ENCODE results near the gene CACNA1C.

The CACNA1C gene

DNA sequence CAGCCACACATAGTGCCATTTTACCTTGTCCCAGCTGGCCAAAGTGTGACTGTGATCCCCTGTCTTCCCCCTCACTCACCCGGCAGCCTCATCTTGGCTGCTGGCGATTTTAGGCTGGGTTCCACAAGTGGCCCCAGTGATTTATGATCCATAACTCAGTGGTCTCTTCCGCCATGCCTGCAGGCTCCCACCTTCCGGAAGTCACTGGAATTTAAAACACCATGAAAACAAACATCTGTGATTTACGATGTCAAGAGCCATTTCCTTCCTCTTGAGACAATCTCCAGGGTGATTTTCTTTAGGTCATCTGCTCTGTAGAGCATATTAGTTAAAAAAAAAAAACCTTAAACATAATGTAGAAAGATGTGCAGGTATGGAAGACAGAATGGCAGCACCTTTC is 282.3 kb downstream of the CACNA1C start:
- no peak for DNase-seq (ENCODE audit: extremely low read depth in 1 of 2, low read depth in 1 of 2)

- DNase-seq (ENCODE audit: extremely low read depth in 1 of 2, low read depth in 1 of 2): no peak
Measured at GRCh38 chr12:2335513-2335912, 282.7 kb downstream of the CACNA1C start.

- no peak for DNase-seq (ENCODE audit: extremely low read depth in 1 of 2, low read depth in 1 of 2)
Measured at GRCh38 chr12:2335916-2336315, 283.1 kb downstream of the CACNA1C start.

GRCh38 chr12:2336409-2336829 is 283.6 kb downstream of the CACNA1C start:
- DNase-seq (ENCODE audit: extremely low read depth in 1 of 2, low read depth in 1 of 2): no peak

DNA sequence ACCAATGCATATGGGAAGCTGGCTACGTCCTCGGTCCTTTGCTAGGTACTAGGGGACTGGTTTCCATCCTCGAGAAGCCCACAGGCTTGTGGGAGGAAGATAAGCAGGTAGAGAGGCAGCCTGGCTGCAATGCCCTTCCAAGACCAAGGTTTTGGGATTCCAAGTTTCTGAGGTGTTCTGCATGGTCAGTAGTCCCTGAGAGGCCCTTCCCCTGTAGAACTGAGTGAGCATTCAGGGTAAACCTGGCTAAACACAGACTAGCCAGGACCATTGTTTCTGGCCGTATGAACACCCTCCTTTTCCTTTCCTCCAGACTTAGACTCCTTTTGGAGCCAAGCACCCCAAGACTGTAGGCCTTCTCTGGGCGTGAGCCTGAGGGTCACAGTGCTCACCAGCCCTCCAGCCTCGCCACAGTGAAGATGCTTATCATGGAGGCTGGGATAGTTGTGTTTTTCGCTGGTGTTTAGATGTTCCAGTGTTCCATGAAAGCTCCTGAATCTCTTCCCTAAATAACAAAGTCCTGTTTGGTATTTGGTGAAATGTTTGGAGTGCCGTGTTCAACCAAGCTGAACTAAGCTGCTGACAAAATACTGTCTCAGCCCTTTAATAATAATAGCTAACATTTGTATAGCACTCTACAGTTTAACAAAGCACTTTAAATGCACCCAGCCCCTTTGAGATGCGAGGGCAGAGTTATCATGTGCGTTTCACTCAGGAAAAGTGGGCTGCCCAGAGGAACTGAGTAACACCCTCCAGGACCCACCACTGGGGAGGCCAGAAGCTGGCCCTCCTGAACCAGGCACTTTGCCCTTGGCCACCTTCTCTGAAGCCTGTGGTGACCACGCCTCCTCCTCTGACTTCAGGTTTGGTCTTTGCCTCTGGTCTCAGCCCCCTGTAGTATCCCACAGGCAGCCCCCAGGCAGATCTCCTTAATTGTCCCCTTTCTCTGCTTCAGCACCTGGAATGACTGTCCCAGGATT is 284.5 kb downstream of the CACNA1C start:
- no peak for DNase-seq (ENCODE audit: extremely low read depth in 1 of 2, low read depth in 1 of 2)

GRCh38 chr12:2338381-2338780 is 285.6 kb downstream of the CACNA1C start:
- no peak for DNase-seq (ENCODE audit: extremely low read depth in 1 of 2, low read depth in 1 of 2)

DNA sequence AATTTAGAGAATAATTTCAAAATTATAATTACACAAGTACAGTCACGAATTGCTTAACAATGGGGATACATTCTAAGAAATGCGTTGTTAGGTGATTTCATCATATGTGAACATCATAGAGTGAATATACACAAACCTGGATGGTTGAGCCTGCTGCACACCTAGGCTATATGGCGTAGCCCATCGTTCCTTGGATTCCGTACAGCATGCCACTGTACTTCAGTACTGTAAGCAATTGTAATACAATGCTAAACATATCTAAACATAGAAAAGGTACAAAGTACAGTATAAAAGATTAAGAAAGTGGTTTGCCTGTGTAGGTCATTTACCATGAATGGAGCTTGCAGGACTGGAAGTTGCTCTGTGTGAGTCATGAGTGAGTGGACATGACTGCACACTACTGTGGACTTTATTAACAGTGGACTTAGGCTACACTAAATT is 286.2 kb downstream of the CACNA1C start:
- no peak for DNase-seq (ENCODE audit: extremely low read depth in 1 of 2, low read depth in 1 of 2)

DNA sequence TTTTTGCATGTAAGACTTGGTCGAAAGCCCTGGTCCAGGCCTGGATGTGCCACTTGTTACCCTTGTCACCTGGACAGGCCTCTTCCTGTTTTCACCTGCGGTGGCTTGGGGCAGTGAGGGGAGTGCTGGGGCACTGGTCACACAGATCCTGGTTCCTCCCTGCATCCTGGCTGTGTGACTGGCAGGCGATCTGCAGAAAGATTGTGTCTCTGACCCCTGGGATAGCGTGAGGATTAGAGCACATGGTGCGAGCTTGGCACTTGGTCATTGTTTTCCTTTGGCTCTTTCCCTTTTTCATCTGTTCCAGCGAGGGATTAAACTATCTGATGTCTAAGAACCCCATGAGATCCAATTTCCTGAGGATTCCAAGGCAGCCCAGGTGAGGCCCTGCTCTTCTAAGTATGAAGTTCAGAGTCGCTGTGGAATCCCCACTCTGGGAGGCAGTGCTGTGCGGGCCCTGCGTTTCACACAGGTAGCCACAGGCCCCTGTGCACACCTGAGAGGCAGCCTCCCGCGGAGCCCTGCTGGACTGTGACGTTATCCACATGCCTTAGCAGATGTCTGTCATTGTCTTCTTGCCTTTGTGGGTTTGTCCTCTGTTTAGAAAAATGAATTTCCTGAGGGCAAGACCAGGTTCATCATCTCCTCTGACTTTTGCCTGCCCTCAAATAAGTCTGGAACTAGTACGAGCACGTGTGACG is 288.4 kb downstream of the CACNA1C start:
- no peak for DNase-seq (ENCODE audit: extremely low read depth in 1 of 2, low read depth in 1 of 2)

DNA sequence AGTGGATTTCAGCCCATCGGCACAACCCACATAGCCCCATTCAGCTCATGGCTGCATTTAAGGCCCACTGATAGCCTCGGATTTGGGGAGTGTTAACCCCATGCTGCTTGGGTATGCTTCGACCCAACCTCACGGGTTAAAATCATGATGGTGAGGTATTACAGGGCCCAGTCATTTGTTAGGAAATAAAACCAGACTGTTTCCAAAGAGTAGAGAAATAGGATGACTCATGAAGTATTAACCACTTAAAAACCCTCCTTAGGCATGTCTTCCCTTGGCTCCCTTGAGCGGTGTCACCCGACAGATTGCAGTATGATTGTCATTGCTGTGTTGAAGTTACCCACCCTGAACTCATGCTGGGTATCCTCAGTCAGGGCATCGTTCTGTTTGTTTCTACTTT is 289.1 kb downstream of the CACNA1C start:
- DNase-seq (ENCODE audit: extremely low read depth in 1 of 2, low read depth in 1 of 2): no peak

DNA sequence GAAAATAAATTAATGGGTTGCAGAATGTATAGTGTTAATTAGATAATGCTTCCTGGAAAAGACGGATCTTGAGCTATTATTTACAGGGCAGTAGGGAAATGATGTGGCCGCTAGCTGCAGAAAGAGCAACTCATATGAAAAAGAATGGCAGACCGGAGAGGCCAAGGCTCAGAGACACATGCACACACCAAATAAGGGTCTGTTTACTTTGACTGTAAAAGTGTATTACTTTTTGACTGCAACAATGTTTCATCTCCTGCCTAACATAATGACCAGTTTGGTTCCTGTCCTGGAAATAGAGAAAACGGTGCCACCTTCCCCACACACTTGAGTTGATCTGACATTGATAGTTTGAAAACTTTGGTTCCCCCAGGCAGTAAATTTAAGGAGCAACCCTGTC is 290.9 kb downstream of the CACNA1C start:
- DNase-seq (ENCODE audit: extremely low read depth in 1 of 2, low read depth in 1 of 2): no peak

- DNase-seq (ENCODE audit: extremely low read depth in 1 of 2, low read depth in 1 of 2): no peak
Measured at GRCh38 chr12:2344476-2344875, 291.7 kb downstream of the CACNA1C start.

GRCh38 chr12:2344885-2345284 is 292.1 kb downstream of the CACNA1C start:
- DNase-seq (ENCODE audit: extremely low read depth in 1 of 2, low read depth in 1 of 2): no peak

DNA sequence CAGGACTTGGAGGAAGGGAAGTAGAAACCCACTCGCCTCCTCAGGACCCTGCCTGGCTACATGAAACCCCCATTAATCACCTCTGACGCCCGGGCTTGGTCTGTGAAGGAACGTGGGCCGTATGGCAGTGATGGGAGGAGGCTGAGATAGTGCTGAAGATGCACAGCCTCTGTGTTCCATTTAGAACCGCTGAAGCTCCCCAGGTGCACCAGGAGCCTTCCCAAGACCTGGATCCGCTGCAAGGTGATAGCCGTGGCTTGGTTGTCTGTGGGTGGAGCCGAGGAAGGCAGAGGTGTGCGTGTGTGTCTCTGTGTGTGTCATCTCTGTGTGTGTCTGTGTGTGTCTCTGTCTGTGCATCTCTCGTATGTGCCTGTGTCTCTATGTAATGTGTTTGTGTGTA is 293.1 kb downstream of the CACNA1C start:
- no peak for DNase-seq (ENCODE audit: extremely low read depth in 1 of 2, low read depth in 1 of 2)

DNA sequence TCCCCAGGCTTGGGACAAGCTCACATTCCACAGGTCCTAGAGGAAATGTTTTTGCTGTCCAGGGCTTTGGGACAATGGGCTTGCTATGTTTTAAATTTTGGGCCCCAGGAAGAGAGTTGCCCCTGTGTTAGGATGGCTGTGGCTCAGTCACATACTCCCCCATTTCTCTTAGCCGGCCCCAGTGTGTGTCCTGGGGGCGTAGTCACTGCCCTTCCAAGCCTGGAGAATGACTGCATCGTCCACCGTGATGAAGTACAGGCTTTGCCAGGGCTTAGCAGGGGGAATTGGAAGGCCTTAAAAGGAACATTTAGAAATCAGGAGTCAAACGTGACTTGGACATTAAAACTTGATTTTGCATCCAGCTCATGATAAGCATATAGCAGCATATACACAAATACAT is 293.6 kb downstream of the CACNA1C start:
- DNase-seq (ENCODE audit: extremely low read depth in 1 of 2, low read depth in 1 of 2): no peak

DNA sequence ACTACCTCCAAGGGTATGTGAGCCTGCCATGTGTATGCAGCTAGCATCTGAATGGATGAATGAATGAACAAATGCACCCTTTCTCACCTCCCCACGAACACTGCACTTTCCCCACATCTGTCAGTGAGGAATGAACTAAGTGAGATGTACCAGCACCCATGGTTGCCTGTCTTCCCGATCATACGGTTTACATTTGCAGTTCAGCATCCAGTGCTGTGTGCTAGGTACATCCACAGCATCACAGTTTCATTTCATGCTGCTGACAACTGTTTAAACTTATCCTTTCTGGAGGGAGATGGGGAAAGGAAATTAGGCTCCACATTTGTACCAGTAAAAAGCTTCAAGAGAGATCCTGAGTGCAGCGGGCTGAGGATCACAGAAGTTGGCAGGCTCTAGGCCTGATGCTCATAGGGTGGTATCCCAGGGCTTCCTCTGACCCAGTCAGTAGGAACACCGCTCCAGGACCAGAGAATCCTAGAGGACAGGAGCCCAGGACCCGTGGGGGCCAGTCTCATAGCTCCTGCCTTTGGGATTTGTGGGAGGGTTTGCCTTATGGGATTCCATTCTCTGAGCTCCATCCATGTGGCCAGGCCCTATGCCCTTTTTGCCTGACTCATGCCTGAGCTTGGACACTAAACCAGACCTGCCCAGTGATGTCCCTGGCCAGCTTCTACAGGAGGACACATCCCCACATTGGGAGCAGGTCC is 294.5 kb downstream of the CACNA1C start:
- no peak for DNase-seq (ENCODE audit: extremely low read depth in 1 of 2, low read depth in 1 of 2)

- no peak for DNase-seq (ENCODE audit: extremely low read depth in 1 of 2, low read depth in 1 of 2)
Measured at GRCh38 chr12:2347844-2348481, 295.2 kb downstream of the CACNA1C start.

GRCh38 chr12:2348482-2348852 is 295.7 kb downstream of the CACNA1C start:
- no peak for DNase-seq (ENCODE audit: extremely low read depth in 1 of 2, low read depth in 1 of 2)

- DNase-seq (ENCODE audit: extremely low read depth in 1 of 2, low read depth in 1 of 2): no peak
Measured at GRCh38 chr12:2351161-2351560, 298.4 kb downstream of the CACNA1C start.

DNA sequence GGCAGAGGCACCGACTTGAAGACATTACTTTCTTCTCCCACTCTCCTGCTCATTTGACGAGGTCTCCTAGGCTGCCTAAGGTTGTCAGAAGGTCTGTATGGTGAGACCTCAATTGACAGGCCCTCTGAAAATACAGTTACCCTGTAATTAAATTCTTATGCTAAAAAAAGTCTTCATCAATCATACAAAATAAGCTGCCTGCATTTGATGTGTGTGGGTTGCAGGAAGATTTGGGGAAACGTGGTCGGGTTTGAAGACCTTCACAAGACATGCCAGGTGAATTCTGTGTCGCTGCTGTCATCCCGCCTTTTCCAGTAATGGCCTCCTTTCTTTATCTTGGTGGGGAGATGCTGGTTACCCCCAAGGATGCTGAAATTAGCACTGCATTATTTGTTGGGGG is 299.4 kb downstream of the CACNA1C start:
- DNase-seq (ENCODE audit: extremely low read depth in 1 of 2, low read depth in 1 of 2): no peak

GRCh38 chr12:2353281-2353680 is 300.5 kb downstream of the CACNA1C start:
- DNase-seq (ENCODE audit: extremely low read depth in 1 of 2, low read depth in 1 of 2): no peak

DNA sequence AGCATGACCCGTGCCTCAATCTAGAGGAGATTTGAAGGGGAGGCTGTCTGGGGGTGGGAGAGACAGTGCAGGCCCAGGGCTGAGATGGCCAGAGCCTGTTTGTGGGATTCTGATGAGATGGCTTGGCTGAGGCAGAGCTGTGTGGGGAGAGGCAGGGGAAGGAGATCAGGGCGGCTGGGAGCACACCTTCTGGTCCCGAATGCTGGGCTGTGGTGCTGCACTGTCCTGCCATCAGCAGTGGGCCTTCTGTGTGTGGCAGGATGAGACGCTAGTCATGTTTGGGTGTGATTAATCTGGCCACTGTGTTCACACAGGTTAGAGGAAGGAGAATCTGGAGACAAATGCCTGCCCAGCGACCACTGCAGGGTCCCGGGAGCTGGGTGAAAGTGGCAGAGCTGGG is 300.9 kb downstream of the CACNA1C start:
- no peak for DNase-seq (ENCODE audit: extremely low read depth in 1 of 2, low read depth in 1 of 2)

Data from activated CD8-positive, alpha-beta memory T cell treated with anti-CD3 and anti-CD28 coated beads for 1 hour (primary cell).